Measurements from ENCODE around the gene SYNJ2.

Gene SYNJ2

DNA sequence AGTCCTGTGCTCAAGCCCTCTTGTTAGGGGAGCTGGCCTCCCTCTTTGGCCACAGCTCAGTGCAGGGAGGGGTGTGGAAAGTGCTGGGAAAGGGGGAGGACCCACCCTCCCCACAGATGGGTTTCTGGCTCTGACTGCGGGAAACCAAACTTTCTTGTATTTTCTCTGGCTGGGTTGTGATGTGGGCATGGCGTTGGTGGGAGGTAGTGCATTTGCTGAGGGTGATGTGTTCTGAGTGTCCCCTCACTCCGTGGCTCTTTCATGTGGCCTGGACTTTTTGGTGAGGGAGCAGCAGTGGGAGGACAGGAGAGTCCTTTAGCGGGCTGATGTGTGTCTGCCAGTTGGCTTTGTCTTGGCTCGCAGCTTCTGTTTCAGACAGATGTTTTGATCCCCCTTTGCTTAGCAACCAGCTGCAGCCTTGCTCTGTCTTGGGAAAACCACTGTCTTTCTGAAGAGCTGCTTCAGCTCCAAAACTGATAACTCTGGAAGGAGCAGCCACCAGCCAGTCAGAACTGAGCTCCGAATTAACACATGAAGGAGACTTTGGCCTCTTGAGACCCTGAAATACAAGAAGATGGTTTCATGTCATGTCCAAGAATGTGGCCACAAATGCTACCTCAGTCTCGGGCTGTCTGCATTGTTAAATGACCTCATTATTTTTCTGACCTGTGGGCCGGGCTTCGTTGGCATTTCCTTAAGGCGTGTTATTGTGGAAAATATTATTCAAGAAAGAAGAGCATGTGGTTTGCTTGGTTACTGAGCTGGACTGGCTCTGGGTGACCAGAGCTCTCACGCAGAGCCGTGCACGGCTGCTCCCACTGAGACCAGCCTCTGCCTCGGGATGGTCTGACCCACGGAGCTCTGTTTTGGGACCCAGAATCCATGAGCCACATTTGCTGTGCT lies 21.5 kb downstream of the SYNJ2 start:
- TF ChIP-seq YY1 (IDR thresholded peaks at IDR 0.05; ENCODE audit: insufficient read depth, insufficient read length) (no peak), SUZ12 (IDR thresholded peaks at IDR 0.05; ENCODE audit: extremely low read depth, insufficient read depth, insufficient read length) (no peak), ZNF274 (IDR thresholded peaks at IDR 0.05; ENCODE audit: low read depth, low read length) (no peak)
- no peak overlapping the region for H3K4me3 ChIP-seq (ENCODE audit: insufficient read length, low read depth)
- H3K4me1 ChIP-seq (ENCODE audit: insufficient read depth, insufficient read length) = peaks cover 2% of the 10 kb centered on the region
- no peaks in the 10 kb centered on the region for H3K27me3 ChIP-seq (ENCODE audit: insufficient read depth, insufficient read length)
- H3K9ac ChIP-seq (ENCODE audit: insufficient read length, low read depth) = no peak overlapping the region
- no peaks in the 10 kb centered on the region for H3K9me3 ChIP-seq (ENCODE audit: insufficient read depth, low read length)
- DNase-seq (ENCODE audit: low read depth, low spot score) = no peak
- H3K36me3 ChIP-seq (ENCODE audit: insufficient read depth, insufficient read length, low read length) = no peaks in the 10 kb centered on the region

DNA sequence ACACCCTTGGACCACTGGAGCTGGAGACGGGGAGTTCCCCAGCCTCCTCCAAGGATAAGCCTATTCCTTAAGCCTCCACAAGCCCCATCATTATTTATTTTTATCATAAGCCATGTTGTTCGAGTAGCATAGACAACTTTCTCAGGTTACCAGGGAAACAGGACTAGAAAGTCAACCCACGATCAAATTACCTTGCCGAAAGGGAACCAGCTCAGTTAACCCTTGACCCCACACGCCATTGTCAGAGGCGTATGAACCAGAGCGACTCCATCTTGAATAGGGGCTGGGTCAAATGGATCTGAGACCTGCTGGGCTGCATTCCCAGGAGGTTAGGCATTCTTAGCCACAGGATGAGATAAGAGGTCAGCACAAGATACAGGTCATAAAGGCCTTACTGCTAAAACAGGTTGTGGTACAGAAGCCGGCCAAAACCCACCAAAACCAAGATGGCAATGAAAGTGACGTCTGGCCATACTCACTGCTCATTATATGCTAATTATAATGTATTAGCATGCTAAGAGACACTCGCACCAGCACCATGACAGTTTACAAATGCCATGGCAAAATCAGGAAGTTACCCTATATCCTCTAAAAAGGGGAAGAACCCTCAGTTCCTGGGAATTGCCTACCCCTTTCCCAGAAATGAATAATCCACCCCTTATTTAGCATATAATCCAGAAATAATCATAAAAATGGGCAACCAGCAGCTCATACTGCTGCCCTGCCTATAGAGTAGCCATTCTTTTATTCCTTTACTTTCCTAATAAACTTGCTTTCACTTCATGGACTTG lies 22.4 kb downstream of the SYNJ2 start:
- TF ChIP-seq ZNF274 (IDR thresholded peaks at IDR 0.05; ENCODE audit: low read depth, low read length) (no peak), YY1 (IDR thresholded peaks at IDR 0.05; ENCODE audit: insufficient read depth, insufficient read length) (no peak), SUZ12 (IDR thresholded peaks at IDR 0.05; ENCODE audit: extremely low read depth, insufficient read depth, insufficient read length) (no peak)
- no peaks in the 10 kb centered on the region for H3K9me3 ChIP-seq (ENCODE audit: insufficient read depth, low read length)
- no peak for DNase-seq (ENCODE audit: low read depth, low spot score)
- no peaks in the 10 kb centered on the region for H3K27me3 ChIP-seq (ENCODE audit: insufficient read depth, insufficient read length)
- H3K4me3 ChIP-seq (ENCODE audit: insufficient read length, low read depth) = no peak overlapping the region
- H3K9ac ChIP-seq (ENCODE audit: insufficient read length, low read depth) = no peak overlapping the region
- no peaks in the 10 kb centered on the region for H3K36me3 ChIP-seq (ENCODE audit: insufficient read depth, insufficient read length, low read length)
- peaks cover 5% of the 10 kb centered on the region for H3K4me1 ChIP-seq (ENCODE audit: insufficient read depth, insufficient read length)

DNA sequence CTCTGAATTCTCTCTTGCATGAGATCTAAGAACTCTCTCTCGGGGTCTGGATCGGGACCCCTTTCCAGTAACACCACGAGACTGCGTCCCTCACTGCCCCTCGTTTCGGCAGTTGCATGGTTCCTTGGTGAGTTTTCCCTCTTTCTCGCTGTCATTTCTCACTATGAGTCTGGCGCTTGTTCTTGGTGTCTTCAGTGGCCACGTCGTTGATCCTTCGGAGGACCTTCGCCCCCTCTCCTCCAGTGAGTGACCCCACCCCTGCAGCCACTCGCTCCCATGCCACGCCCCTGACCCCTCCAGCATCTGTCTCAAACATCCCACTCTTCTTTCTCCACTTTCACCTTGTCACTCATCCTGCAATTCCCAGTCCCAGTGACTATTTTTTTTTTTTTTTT lies 23.0 kb downstream of the SYNJ2 start:
- no peak overlapping the region for H3K4me3 ChIP-seq (ENCODE audit: insufficient read length, low read depth)
- no peaks in the 10 kb centered on the region for H3K9me3 ChIP-seq (ENCODE audit: insufficient read depth, low read length)
- H3K36me3 ChIP-seq (ENCODE audit: insufficient read depth, insufficient read length, low read length) = no peaks in the 10 kb centered on the region
- DNase-seq (ENCODE audit: low read depth, low spot score) = no peak
- H3K4me1 ChIP-seq (ENCODE audit: insufficient read depth, insufficient read length) = peaks cover 2% of the 10 kb centered on the region
- H3K9ac ChIP-seq (ENCODE audit: insufficient read length, low read depth) = no peak overlapping the region
- no peaks in the 10 kb centered on the region for H3K27me3 ChIP-seq (ENCODE audit: insufficient read depth, insufficient read length)
- TF ChIP-seq YY1 (IDR thresholded peaks at IDR 0.05; ENCODE audit: insufficient read depth, insufficient read length) (no peak), SUZ12 (IDR thresholded peaks at IDR 0.05; ENCODE audit: extremely low read depth, insufficient read depth, insufficient read length) (no peak), ZNF274 (IDR thresholded peaks at IDR 0.05; ENCODE audit: low read depth, low read length) (no peak)

DNA sequence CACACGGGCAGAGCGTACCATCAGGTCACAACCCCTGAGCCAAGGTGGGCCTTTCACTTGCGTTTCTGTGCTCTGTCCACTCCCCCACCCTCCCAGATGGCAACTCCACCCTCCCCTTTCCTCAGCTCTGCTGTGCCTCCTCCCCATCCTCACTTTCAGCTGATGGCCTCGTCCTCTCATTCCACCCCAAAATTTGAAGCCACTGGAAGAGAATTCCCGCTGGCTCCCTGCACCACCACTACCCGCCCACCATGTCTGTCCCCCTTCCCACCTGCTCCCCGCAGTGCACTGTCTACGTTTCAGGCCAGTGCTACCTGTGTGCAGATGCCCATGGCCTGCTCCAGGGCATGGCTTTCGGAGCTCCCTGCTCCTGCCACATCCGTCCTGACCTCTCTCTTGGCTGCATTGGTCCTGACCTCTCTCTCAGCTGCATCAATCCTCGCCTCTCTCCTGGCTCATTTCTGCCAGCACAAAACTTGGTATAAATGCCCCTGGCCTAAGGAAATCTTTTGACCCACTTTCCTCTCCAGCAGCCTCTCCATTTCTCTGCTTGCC lies 24.0 kb downstream of the SYNJ2 start:
- no peak for DNase-seq (ENCODE audit: low read depth, low spot score)

DNA sequence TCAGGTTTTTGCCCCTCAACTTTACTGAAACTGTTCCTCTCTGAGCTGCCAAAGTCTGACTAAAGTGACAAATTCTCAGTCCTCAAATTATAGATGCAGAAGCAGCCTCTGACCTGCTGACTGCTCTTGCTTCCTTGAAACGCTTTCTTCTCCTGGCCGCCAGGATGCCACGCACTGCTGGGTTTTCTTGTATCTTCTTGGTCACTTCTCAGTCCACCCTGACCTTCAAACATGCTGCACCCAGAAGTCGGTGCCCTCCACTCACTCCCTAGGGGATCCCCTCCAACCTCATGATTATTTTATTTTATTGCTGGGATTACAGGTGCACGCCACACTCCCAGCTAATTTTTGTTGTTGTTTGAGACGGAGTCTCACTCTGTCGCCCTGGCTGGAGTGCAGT lies 24.7 kb downstream of the SYNJ2 start:
- no peaks in the 10 kb centered on the region for H3K9me3 ChIP-seq (ENCODE audit: insufficient read depth, low read length)
- no peak overlapping the region for H3K4me3 ChIP-seq (ENCODE audit: insufficient read length, low read depth)
- no peak for DNase-seq (ENCODE audit: low read depth, low spot score)
- no peaks in the 10 kb centered on the region for H3K27me3 ChIP-seq (ENCODE audit: insufficient read depth, insufficient read length)
- H3K36me3 ChIP-seq (ENCODE audit: insufficient read depth, insufficient read length, low read length) = no peaks in the 10 kb centered on the region
- H3K9ac ChIP-seq (ENCODE audit: insufficient read length, low read depth) = no peak overlapping the region
- peaks cover 2% of the 10 kb centered on the region for H3K4me1 ChIP-seq (ENCODE audit: insufficient read depth, insufficient read length)
- TF ChIP-seq YY1 (IDR thresholded peaks at IDR 0.05; ENCODE audit: insufficient read depth, insufficient read length) = no peak
- no peak for TF ChIP-seq SUZ12 (IDR thresholded peaks at IDR 0.05; ENCODE audit: extremely low read depth, insufficient read depth, insufficient read length)
- no peak for TF ChIP-seq ZNF274 (IDR thresholded peaks at IDR 0.05; ENCODE audit: low read depth, low read length)

More for the DNA sequence above, 24.0 kb downstream of the SYNJ2 start:
- Histone ChIP-seq H3K36me3 (ENCODE audit: insufficient read depth, insufficient read length, low read length) (no peaks in the 10 kb centered on the region), H3K9ac (ENCODE audit: insufficient read length, low read depth) (no peak overlapping the region), H3K9me3 (ENCODE audit: insufficient read depth, low read length) (no peaks in the 10 kb centered on the region), H3K4me1 (ENCODE audit: insufficient read depth, insufficient read length) (peaks cover 2% of the 10 kb centered on the region), H3K4me3 (ENCODE audit: insufficient read length, low read depth) (no peak overlapping the region), H3K27me3 (ENCODE audit: insufficient read depth, insufficient read length) (no peaks in the 10 kb centered on the region)
- no peak for TF ChIP-seq YY1 (IDR thresholded peaks at IDR 0.05; ENCODE audit: insufficient read depth, insufficient read length)

DNA sequence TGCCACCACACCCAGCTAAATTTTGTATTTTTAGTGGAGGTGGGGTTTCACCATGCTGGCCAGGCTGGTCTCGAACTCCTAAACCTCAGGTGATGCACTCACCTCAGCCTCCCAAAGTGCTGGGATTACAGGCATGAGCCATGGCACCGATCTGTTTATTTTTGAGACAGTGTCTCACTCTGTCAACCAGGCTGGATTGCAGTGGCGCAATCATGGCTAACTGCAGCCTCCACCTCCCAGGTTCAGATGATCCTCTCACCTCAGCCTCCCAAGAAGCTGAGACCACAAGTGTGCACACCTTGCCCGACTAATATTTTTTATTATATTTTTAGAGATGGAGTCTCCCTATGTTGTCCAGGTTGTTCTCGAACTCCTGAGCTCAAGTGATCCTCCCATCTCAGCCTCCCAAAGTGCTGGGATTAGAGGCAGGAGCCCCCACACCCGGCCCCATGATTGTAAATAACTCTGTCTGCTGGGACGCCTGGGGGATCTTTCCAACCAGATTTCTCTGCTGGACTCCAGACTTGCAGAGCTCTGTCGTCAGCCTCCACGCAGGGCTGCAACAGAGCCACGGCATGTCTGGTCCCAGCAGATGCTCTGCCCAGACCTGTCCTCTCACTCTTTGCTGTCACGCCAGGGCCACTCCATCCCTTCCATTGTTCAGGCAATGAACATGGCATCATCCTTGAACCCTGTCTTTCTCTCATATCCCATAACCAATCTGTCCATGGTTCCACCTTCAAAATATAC lies 25.3 kb downstream of the SYNJ2 start:
- H3K9me3 ChIP-seq (ENCODE audit: insufficient read depth, low read length) = no peaks in the 10 kb centered on the region
- no peaks in the 10 kb centered on the region for H3K36me3 ChIP-seq (ENCODE audit: insufficient read depth, insufficient read length, low read length)
- no peaks in the 10 kb centered on the region for H3K27me3 ChIP-seq (ENCODE audit: insufficient read depth, insufficient read length)
- H3K4me3 ChIP-seq (ENCODE audit: insufficient read length, low read depth) = no peak overlapping the region
- TF ChIP-seq ZNF274 (IDR thresholded peaks at IDR 0.05; ENCODE audit: low read depth, low read length) (no peak), SUZ12 (IDR thresholded peaks at IDR 0.05; ENCODE audit: extremely low read depth, insufficient read depth, insufficient read length) (no peak), YY1 (IDR thresholded peaks at IDR 0.05; ENCODE audit: insufficient read depth, insufficient read length) (no peak)
- no peak overlapping the region for H3K9ac ChIP-seq (ENCODE audit: insufficient read length, low read depth)
- no peak for DNase-seq (ENCODE audit: low read depth, low spot score)
- peaks cover 2% of the 10 kb centered on the region for H3K4me1 ChIP-seq (ENCODE audit: insufficient read depth, insufficient read length)

Measured in NT2/D1 (cell line).